ENCODE data around the gene RPL36.

GRCh38 chr19:5694956-5695648 lies 5.0 kb downstream of the RPL36 start:
- TF ChIP-seq CTCF (IDR thresholded peaks at IDR 0.05) (no peak), POLR2A (IDR thresholded peaks at IDR 0.05; ENCODE audit: low read depth) (no peak), EP300 (IDR thresholded peaks at IDR 0.05) (no peak)
